ENCODE measurements around the gene GP1BA.

GP1BA gene

GRCh38 chr17:4931963-4932362 is at the start of gene GP1BA:
TSS of gene GP1BA (plus strand) at chr17:4932277. CDS start at chr17:4932605, 328 bp downstream.
- DNase-seq, result no peak

DNA sequence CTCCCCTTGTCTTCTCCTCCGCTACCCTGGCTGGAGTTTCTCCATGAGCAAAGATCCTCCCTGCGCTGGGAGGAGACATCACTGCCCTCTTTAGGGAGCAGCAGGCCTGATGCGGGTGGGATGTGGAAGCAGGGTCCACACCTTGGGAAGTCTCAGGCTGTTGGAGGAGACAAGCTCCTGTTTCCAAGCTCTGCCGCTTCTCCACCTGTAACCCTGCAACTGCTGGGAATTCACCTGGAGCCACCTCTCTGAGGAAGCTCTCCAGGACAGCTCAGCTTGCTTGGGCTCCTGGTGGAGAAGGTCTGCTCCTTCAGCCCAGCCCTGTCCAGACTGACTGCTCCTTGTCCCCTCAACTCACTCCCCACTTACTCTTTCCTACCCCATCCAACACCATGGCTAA is 47.6 kb upstream of the GP1BA start:
- no peak for DNase-seq

DNA sequence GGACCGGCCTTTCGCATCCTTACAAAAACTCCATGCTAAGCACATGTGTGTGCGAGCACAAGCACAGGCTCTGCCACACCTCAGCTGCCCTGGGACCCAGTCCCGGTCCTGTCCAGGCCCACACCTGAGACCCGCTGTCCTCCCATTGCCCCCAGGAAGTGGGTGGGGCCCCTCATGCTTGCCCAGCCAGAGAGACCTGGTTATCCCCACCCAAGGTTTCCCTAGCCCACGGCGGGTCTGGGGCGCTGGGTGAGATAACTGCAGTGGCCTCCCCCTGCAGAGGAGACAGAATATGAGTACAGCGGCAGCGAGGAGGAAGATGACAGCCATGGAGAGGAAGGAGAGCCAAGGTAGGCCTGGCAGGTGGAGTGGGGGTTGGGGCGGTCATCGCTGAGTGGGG is 45.2 kb upstream of the GP1BA start:
- no peak for DNase-seq

GRCh38 chr17:4887581-4887980 is 44.5 kb upstream of the GP1BA start:
- DNase-seq, result no peak

GRCh38 chr17:4891411-4892410 is 40.4 kb upstream of the GP1BA start:
- DNase-seq, result no peak

GRCh38 chr17:4892499-4893221 is 39.4 kb upstream of the GP1BA start:
- DNase-seq, result no peak

- DNase-seq, result no peak
These were observed 38.8 kb upstream of the GP1BA start for GRCh38 chr17:4893272-4893671.

GRCh38 chr17:4893721-4894560 is 38.1 kb upstream of the GP1BA start:
- no peak for DNase-seq

- no peak for DNase-seq
These were observed 37.0 kb upstream of the GP1BA start for GRCh38 chr17:4895121-4895520.

- no peak for DNase-seq
These were observed 36.3 kb upstream of the GP1BA start for GRCh38 chr17:4895657-4896331.

DNA sequence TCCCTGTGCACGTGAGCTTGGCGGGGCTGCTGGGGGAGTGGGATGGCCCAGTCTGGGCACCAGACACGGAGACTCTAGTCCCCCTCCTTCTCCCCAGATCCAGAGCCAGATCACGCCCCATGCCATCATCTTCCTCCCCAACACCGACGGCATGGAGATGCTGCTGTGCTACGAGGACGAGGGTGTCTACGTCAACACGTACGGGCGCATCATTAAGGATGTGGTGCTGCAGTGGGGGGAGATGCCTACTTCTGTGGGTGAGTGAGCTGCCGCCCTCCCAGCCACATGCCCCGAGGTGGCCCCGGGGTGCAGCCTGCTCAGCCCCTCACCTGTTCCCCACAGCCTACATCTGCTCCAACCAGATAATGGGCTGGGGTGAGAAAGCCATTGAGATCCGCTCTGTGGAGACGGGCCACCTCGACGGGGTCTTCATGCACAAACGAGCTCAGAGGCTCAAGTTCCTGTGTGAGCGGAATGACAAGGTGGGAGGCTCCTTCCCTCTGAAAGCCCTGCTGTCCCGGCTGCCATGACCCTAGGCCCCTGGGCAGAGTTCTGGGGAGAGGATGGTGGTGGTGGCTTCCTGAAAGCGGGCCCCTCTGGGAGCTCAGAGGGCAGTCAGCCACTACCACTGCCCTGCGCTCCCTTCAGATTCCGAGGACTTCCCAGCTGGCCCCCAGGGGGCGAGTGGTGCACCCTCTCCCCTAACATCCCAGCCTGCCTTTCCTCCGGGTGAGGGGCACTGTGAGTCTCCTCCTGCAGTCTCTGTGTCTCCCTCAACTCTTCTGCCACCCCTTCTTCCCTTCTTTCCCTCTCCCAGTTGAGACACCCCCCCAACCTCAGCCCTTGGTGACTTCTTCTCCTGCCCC is 35.5 kb upstream of the GP1BA start:
- no peak for DNase-seq

- DNase-seq, result no peak
These were observed 34.8 kb upstream of the GP1BA start for GRCh38 chr17:4897198-4897687.

DNA sequence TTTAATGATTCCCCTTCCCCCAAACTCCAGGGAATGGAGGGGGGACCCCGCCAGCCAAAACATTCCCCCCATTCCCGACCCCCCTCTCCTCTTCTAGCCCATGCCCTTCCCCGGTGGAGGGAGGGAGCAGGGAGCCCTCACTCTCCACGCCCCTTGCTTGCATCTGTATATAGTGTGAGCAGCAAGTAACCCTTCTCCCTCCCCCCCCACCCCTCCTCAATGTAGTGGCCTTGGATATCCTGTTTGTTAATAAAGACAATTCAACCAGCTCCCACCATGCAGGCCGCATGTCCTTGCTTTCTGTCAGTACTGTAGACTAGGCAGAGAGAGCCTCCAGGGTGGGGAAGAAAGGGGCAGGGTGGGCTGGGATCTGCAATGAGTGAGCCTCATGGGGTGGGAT is 34.3 kb upstream of the GP1BA start:
- DNase-seq, result no peak

- DNase-seq, result no peak
These were observed 33.7 kb upstream of the GP1BA start for GRCh38 chr17:4898351-4898750.

DNA sequence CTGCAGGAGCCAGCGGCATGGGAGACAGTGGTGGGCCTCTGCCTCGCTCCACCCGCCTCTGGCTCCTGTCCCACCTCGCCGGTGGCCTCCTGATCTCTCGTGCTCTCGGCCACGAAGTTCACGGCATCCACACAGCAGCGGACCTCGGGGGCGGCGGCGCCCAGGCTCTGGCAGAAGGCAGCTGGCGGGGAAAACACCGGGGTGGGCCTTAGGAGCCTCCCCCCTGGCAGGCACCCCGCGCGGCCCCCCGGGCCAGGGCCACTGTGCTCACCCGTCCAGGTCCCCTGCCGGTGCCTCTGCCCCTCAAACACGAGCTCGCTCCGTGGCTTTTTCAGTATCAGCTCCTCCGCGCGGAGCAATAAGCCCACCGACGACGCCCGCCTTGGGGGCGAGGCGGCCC is 33.1 kb upstream of the GP1BA start:
- DNase-seq, result no peak

DNA sequence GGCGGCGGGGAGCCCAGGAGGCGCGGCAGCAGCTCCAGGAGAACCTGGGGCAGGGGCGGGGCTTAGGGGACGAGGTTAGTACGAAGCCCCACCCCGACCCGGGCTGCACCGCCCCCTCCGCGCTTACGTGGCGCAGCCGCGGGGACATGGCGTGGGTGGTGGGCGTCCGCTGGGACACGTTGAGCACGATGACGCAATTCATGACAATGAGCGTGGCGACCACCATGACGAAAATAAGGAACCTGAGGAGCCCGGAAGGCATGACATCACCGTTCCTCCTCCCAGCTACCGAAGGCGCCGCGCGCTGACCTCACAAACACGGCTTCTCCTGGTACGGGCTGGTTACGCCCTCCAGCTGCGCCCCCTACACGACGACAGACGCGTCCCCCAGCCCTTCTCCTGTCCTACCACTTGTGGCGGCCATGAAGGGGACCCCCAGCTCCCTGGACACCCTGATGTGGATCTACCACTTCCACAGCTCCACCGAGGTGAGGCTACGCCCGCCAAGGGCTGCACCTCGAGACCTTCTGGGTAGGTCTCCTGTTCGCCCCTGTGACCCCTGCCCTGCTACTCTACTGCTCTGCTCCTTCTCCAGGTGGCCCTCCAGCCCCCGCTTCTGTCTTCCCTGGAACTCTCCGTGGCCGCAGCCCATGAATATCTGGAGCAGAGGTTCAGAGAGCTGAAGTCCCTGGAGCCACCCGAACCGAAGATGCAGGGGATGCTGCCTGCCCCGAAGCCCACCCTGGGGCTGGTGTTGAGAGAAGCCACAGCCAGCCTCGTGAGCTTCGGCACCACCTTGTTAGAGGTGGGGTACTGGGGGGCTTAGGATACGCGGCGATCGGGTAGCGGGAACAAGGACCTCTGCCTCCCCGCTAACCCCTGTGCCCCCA is 32.5 kb upstream of the GP1BA start, which contains the start of gene C17orf107:
TSS of gene C17orf107 (plus strand) at position 196 of the 890 bp plus-strand sequence. CDS start at position 423, 227 bp downstream.
- DNase-seq, result no peak

DNA sequence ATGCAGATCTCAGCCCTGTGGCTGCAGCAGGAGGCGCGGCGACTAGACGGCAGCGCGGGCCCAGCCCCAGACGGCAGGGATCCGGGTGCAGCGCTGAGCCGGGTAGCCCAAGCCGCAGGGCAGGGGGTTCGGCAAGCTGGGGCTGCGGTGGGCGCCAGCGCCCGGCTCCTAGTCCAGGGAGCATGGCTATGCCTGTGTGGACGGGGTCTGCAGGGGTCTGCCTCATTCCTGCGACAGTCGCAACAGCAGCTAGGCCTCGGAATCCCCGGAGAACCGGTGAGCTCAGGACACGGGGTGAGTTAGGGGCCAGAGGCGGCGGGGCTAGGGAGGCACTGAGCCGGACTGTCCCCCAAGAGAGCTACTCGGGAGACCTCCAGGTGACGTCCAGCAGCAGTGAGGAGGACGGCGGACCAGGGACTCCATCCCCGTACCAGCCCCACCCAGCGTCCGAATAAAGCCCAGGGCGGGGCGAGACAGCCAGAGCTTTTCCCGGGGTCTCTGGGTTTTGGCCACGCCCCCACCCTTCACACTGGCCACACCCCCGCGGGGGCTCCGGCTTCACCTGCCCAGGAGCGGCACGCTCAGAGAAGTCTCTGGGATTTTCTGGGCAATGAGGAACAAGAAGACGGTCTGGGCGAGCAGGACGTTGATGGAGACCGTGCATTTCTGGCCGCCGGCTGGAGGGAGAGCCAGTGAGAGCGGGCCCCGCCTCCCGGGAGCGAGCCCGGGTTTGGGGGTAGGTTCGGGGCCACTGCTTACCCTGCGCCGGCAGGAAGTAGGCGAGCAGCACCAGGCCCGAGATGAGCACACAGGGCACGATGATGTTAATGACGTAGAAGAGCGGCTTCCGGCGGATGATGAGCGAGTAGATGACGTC is 31.6 kb upstream of the GP1BA start:
- no peak for DNase-seq

GRCh38 chr17:4901108-4901647 is 30.9 kb upstream of the GP1BA start:
- no peak for DNase-seq
